ENCODE measurements around the gene LRRC18. TPM values are rescaled to one million over a fixed set of nuclear protein-coding genes. Genes with fewer than 3 reads are reported as not detected.

LRRC18 gene
- total and polyA plus RNA-seq, 12 donors = not detected

DNA sequence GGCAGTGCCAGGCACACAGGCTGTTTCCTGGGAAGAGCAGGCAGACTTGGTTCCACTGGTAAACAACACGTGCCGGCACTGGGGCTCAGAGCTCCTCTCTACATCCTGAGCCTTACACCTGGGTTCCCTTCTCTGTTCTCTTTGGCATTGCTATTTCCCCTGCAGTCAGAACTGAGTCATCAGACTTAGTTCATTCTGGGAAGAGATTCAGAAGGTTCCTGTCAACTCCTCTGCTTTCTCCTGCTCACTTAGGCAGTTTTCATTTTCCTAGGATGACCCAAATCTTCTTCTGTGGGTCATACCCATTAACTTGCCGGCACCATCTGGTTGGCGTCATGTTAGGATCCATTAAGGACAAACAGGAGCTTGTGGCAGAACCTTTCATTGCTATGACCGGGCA lies 33.4 kb upstream of the LRRC18 start:
- Histone ChIP-seq H3K9me3 (replicated peaks in 1 of 3) (no peaks in the 10 kb centered on the region), H3K27ac (no peak overlapping the region), H3K4me3 (no peak overlapping the region), H3K36me3 (replicated peaks in 1 of 2) (no peaks in the 10 kb centered on the region), H3K27me3 (no peaks in the 10 kb centered on the region), H3K4me1 (replicated peaks in 1 of 2) (no peaks in the 10 kb centered on the region)
- no peak for TF ChIP-seq POLR2A (IDR thresholded peaks at IDR 0.05)
- TF ChIP-seq, protein P1, sequence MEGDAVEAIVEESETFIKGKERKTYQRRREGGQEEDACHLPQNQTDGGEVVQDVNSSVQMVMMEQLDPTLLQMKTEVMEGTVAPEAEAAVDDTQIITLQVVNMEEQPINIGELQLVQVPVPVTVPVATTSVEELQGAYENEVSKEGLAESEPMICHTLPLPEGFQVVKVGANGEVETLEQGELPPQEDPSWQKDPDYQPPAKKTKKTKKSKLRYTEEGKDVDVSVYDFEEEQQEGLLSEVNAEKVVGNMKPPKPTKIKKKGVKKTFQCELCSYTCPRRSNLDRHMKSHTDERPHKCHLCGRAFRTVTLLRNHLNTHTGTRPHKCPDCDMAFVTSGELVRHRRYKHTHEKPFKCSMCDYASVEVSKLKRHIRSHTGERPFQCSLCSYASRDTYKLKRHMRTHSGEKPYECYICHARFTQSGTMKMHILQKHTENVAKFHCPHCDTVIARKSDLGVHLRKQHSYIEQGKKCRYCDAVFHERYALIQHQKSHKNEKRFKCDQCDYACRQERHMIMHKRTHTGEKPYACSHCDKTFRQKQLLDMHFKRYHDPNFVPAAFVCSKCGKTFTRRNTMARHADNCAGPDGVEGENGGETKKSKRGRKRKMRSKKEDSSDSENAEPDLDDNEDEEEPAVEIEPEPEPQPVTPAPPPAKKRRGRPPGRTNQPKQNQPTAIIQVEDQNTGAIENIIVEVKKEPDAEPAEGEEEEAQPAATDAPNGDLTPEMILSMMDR (IDR thresholded peaks at IDR 0.05) = no peak
- 81 to 97% (median 92%) methylated on average over 4 to 5 of the region's 5 CpGs for WGBS, 4 donors
- DNase-seq = no peak
- intact Hi-C loops (cut with DNase I) = loop anchor here in 1 of 2 donors (5.0 to 10.0 kb wide), 2 partner anchors 316 to 542 kb away; no protein-coding TSS in a partner anchor

DNA sequence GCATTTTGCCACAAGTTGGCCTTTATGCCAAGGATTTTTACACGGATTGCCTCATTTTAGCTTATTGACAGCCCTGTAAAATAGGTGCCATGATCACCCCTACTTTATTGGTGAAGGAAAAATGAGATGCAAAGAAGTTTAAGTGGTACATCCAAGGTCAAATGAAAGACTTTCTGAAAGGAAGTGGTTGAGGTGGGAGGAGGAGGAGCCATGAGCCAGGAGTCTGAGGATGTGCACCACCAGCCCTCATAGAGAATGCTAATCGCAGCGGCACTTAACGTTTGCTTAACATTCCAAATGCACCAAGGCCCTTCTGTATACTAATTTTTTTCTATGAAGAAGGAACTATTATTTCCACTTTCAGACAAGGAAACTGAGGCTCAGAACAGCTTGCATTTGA lies 31.0 kb upstream of the LRRC18 start:
- H3K27me3 ChIP-seq = no peaks in the 10 kb centered on the region
- H3K9me3 ChIP-seq (replicated peaks in 1 of 3) = no peaks in the 10 kb centered on the region
- no peak for DNase-seq
- no peaks in the 10 kb centered on the region for H3K4me1 ChIP-seq (replicated peaks in 1 of 2)
- intact Hi-C loops (cut with DNase I) = loop anchor here in 1 of 2 donors (5.0 to 10.0 kb wide), 2 partner anchors 313 to 544 kb away; no protein-coding TSS in a partner anchor
- H3K36me3 ChIP-seq (replicated peaks in 1 of 2) = no peaks in the 10 kb centered on the region
- WGBS, 4 donors = 83 to 90% (median 86%) methylated on average over 4 of the region's 4 CpGs
- TF ChIP-seq POLR2A (IDR thresholded peaks at IDR 0.05) = no peak
- TF ChIP-seq, protein P1 (IDR thresholded peaks at IDR 0.05) = no peak
- no peak overlapping the region for H3K27ac ChIP-seq
- H3K4me3 ChIP-seq = no peak overlapping the region

DNA sequence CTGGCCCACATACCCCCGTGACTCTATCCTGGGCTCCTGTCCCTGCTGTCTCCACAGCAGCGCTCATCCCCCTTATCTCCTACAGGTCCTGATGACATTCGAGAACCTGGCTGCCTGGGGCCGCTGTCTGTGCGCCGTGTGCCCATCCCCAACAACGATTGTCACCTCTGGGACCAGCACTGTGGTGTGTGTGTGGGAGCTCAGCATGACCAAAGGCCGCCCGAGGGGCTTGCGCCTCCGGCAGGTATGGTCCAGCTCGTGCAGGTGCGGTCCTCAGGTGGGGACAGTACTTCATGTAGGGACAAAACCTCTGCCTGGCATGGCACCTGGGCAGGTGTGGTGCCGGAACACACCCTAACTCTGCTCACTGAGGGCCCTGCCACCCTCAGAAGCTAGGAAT lies 30.4 kb upstream of the LRRC18 start:
- intact Hi-C loops (cut with DNase I) = loop anchor here in 1 of 2 donors (5.0 to 10.0 kb wide), 2 partner anchors 313 to 545 kb away; no protein-coding TSS in a partner anchor
- whole genome bisulfite sequencing, 4 donors = 91 to 96% (median 92%) methylated on average over 7 to 14 of the region's 14 CpGs
- Histone ChIP-seq H3K4me3 (no peak overlapping the region), H3K27me3 (no peaks in the 10 kb centered on the region), H3K4me1 (replicated peaks in 1 of 2) (no peaks in the 10 kb centered on the region), H3K27ac (no peak overlapping the region), H3K36me3 (replicated peaks in 1 of 2) (no peaks in the 10 kb centered on the region), H3K9me3 (replicated peaks in 1 of 3) (no peaks in the 10 kb centered on the region)
- no peak for TF ChIP-seq POLR2A (IDR thresholded peaks at IDR 0.05)
- TF ChIP-seq, protein P1 (IDR thresholded peaks at IDR 0.05) = no peak
- no peak for DNase-seq

DNA sequence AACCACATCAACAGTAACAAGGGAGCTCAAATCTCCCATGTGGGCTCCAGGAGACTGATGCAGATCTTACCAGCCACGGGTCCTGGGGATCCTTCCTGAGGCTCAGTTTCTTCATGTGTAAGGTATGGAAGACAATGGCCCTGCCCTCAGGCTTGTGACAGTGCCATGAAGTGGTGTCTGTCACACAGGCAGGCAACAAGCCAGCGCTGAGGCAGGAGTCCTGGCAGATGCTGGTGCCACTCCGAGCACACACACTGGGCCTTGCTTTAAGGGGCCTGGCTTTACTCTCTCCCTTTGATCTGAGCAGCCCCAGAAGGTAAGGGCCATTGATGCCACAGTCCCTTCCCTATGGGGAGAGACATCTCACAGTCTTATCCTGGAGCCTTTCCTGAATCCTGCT lies 28.4 kb upstream of the LRRC18 start:
- H3K27me3 ChIP-seq = no peaks in the 10 kb centered on the region
- DNase-seq = no peak
- 88 to 96% (median 93%) methylated on average over 3 of the region's 3 CpGs for WGBS, 4 donors
- TF ChIP-seq, protein P1 (IDR thresholded peaks at IDR 0.05) = no peak
- TF ChIP-seq POLR2A (IDR thresholded peaks at IDR 0.05) = no peak
- H3K4me1 ChIP-seq (replicated peaks in 1 of 2) = no peaks in the 10 kb centered on the region
- no peak overlapping the region for H3K4me3 ChIP-seq
- H3K9me3 ChIP-seq (replicated peaks in 1 of 3) = no peaks in the 10 kb centered on the region
- intact Hi-C loops (cut with DNase I) = no loop called here
- no peaks in the 10 kb centered on the region for H3K36me3 ChIP-seq (replicated peaks in 1 of 2)
- H3K27ac ChIP-seq = no peak overlapping the region

Data from adrenal gland (tissue), 12 donors.